ENCODE measurements around the gene RGMA. TPM values are rescaled to one million over a fixed set of nuclear protein-coding genes. Genes with fewer than 3 reads are reported as not detected.

The RGMA gene
- total RNA-seq, 2 donors from 2014 or later = 37.7 to 67.1 TPM

DNA sequence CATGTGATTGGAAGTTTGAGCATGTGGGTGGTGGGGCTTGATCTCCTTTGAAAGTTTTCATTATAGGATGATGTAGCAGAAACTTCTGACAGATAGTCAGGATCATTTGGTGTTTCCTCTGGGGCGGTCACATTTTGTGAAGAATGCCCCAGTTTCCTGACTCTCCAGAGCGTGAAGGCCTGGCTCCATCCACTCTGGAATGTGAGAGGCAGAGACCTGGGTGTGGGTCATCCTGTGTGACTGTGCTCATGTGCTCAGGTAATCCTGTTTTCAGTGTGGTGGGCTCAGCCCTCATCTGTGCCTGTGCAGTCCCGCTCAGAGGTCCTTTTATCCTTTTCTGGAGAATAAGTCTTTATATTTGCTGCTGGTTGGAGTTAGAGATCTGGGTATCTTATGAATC is 81.0 kb downstream of the RGMA start:
- peak overlapping the region; percentile 0 for H3K27ac Mint-ChIP-seq
- no peak overlapping the region for H3K4me3 Mint-ChIP-seq

DNA sequence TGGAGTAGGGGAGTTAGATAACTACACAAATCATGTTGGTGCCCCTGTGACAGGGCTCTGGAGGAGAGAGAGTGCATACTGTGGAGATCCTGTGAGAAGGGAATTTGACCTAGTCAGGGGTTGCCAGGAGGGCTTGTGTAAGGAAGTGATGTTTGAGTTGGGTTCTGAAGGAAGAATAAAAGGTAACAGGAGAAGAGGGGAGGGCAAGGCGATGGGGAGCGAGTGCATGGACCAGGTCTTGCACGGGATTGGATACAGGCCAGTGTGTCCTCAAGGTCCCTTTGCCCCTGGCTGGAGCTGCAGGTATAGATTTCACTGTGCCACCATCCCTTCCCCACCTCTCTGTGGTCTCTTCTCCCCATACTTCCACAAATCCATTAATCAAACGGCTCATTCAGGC is 83.9 kb downstream of the RGMA start:
- Mint-ChIP-seq H3K36me3 (ENCODE audit: low read depth) (peaks cover 87% of the 10 kb centered on the region), H3K27ac (peak overlapping the region; percentile 36), H3K4me3 (no peak overlapping the region), H3K4me1 (peaks cover 3% of the 10 kb centered on the region), H3K27me3 (ENCODE audit: insufficient read depth) (no peaks in the 10 kb centered on the region), H3K9me3 (no peaks in the 10 kb centered on the region)
- DNase-seq = no peak
- H3K4me1 ChIP-seq (ENCODE audit: control insufficient read depth, insufficient read depth, low read length) = no peaks in the 10 kb centered on the region
- H3K27me3 ChIP-seq (ENCODE audit: control insufficient read depth, insufficient read depth, low read length, poor library complexity, severe bottlenecking) = no peaks in the 10 kb centered on the region
- no peak overlapping the region for H3K4me3 ChIP-seq (ENCODE audit: low read length)
- H3K27ac ChIP-seq (ENCODE audit: low read depth, low read length) = no peak overlapping the region
- TF ChIP-seq, protein P1, sequence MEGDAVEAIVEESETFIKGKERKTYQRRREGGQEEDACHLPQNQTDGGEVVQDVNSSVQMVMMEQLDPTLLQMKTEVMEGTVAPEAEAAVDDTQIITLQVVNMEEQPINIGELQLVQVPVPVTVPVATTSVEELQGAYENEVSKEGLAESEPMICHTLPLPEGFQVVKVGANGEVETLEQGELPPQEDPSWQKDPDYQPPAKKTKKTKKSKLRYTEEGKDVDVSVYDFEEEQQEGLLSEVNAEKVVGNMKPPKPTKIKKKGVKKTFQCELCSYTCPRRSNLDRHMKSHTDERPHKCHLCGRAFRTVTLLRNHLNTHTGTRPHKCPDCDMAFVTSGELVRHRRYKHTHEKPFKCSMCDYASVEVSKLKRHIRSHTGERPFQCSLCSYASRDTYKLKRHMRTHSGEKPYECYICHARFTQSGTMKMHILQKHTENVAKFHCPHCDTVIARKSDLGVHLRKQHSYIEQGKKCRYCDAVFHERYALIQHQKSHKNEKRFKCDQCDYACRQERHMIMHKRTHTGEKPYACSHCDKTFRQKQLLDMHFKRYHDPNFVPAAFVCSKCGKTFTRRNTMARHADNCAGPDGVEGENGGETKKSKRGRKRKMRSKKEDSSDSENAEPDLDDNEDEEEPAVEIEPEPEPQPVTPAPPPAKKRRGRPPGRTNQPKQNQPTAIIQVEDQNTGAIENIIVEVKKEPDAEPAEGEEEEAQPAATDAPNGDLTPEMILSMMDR (conservative IDR thresholded peaks at IDR 0.05) = no peak
- WGBS, 2 experiments (ENCODE audit: insufficient coverage in 1 of 2, insufficient read length in 1 of 2) = 89 to 95% methylated on average over 3 to 4 of the region's 4 CpGs
- no peak overlapping the region for H3K9ac ChIP-seq (ENCODE audit: extremely low read depth, low read length, poor library complexity, severe bottlenecking)
- H3K9me3 ChIP-seq (ENCODE audit: control insufficient read depth, low read length) = no peaks in the 10 kb centered on the region
- peaks cover 100% of the 10 kb centered on the region for H3K36me3 ChIP-seq (ENCODE audit: control insufficient read depth, insufficient read depth, low read length)

More for the DNA sequence above, 81.0 kb downstream of the RGMA start:
- no peaks in the 10 kb centered on the region for H3K27me3 Mint-ChIP-seq (ENCODE audit: insufficient read depth)
- TF ChIP-seq, protein P1 (conservative IDR thresholded peaks at IDR 0.05) = no peak
- no peak overlapping the region for H3K9ac ChIP-seq (ENCODE audit: extremely low read depth, low read length, poor library complexity, severe bottlenecking)
- no peaks in the 10 kb centered on the region for H3K9me3 Mint-ChIP-seq
- peaks cover 84% of the 10 kb centered on the region for H3K36me3 Mint-ChIP-seq (ENCODE audit: low read depth)
- no peak for DNase-seq
- no peaks in the 10 kb centered on the region for H3K4me1 ChIP-seq (ENCODE audit: control insufficient read depth, insufficient read depth, low read length)
- H3K9me3 ChIP-seq (ENCODE audit: control insufficient read depth, low read length) = no peaks in the 10 kb centered on the region
- H3K27ac ChIP-seq (ENCODE audit: low read depth, low read length) = no peak overlapping the region
- H3K4me3 ChIP-seq (ENCODE audit: low read length) = no peak overlapping the region
- peaks cover 99% of the 10 kb centered on the region for H3K36me3 ChIP-seq (ENCODE audit: control insufficient read depth, insufficient read depth, low read length)
- H3K4me1 Mint-ChIP-seq = peaks cover 3% of the 10 kb centered on the region
- H3K27me3 ChIP-seq (ENCODE audit: control insufficient read depth, insufficient read depth, low read length, poor library complexity, severe bottlenecking) = no peaks in the 10 kb centered on the region
- WGBS, 2 experiments (ENCODE audit: insufficient coverage in 1 of 2, insufficient read length in 1 of 2) = 94% methylated on average over 3 of the region's 3 CpGs; no CpG with 5 or more reads in 1 of the 2 experiments

DNA sequence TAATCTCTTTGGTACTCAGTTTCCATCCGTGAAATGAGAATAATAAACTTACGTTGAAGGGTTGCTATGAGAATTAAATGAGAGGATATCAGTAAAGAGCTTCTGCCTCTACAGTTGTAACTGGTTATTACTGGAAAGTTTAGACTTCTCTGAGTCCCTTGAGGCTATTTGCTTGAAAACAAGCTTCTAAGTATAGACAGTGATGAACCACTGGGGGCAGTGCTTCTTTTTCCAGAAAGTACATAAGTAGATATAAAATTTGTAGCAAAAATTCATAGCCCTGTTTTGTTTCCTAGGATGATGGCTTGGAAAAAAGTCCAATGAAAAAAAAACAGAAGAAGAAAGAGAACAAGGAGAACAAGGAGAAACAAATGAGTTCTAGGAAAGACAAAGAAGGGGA is 87.1 kb downstream of the RGMA start:
- H3K9me3 ChIP-seq (ENCODE audit: control insufficient read depth, low read length) = no peaks in the 10 kb centered on the region
- H3K4me1 ChIP-seq (ENCODE audit: control insufficient read depth, insufficient read depth, low read length) = no peaks in the 10 kb centered on the region
- H3K36me3 ChIP-seq (ENCODE audit: control insufficient read depth, insufficient read depth, low read length) = peaks cover 97% of the 10 kb centered on the region
- H3K27me3 ChIP-seq (ENCODE audit: control insufficient read depth, insufficient read depth, low read length, poor library complexity, severe bottlenecking) = no peaks in the 10 kb centered on the region
- Mint-ChIP-seq H3K4me1 (no peaks in the 10 kb centered on the region), H3K36me3 (ENCODE audit: low read depth) (peaks cover 89% of the 10 kb centered on the region), H3K4me3 (no peak overlapping the region), H3K27me3 (ENCODE audit: insufficient read depth) (no peaks in the 10 kb centered on the region), H3K9me3 (no peaks in the 10 kb centered on the region), H3K27ac (no peak overlapping the region)
- WGBS, 2 experiments (ENCODE audit: insufficient coverage in 1 of 2, insufficient read length in 1 of 2) = 100% methylated on average over 2 of the region's 2 CpGs
- TF ChIP-seq, protein P1 (conservative IDR thresholded peaks at IDR 0.05) = peak; percentile 58
- H3K27ac ChIP-seq (ENCODE audit: low read depth, low read length) = no peak overlapping the region
- DNase-seq = no peak
- H3K9ac ChIP-seq (ENCODE audit: extremely low read depth, low read length, poor library complexity, severe bottlenecking) = no peak overlapping the region
- H3K4me3 ChIP-seq (ENCODE audit: low read length) = no peak overlapping the region

All from endodermal cell (in vitro differentiated cells).